Effector CD4-positive, alpha-beta T cell (primary cell): ENCODE measurements around the gene BCORL1.

Source experiments
- DNase-seq: peaks from one replicate; pipeline ENCODE4 v3.0.0-alpha.2; 2020

Gene BCORL1

GRCh38 chrX:130103605-130104004 lies 121.2 kb downstream of the BCORL1 start:
- DNase-seq = no peak

- no peak for DNase-seq
Observed at GRCh38 chrX:130105244-130105643, 122.8 kb downstream of the BCORL1 start.

GRCh38 chrX:130106071-130106470 lies 123.6 kb downstream of the BCORL1 start:
- DNase-seq = no peak
